GM19351 (cell line): ENCODE data around the gene ZNF79.

Source experiments
- ATAC-seq: cut with Tn5 transposase; IDR thresholded peaks from one replicate; pipeline ENCODE4 v1.9.1; 2021; ENCODE audit warnings: mild to moderate bottlenecking, moderate library complexity; ENCODE audit not compliant: unreplicated experiment

Gene ZNF79

GRCh38 chr9:127423934-127424675 is at the start of gene ZNF79:
Gene ZNF79 (plus strand): TSS chr9:127424382. CDS start chr9:127424788, 406 bp downstream.
- peak; percentile 80 for ATAC-seq

GRCh38 chr9:127380479-127380878 is 43.7 kb upstream of the ZNF79 start:
- no peak for ATAC-seq

- ATAC-seq = no peak
Measured at GRCh38 chr9:127382541-127382940, 41.6 kb upstream of the ZNF79 start.

GRCh38 chr9:127384016-127384730 is 40.0 kb upstream of the ZNF79 start:
- ATAC-seq = no peak

- no peak for ATAC-seq
Measured at GRCh38 chr9:127384901-127385300, 39.3 kb upstream of the ZNF79 start.

GRCh38 chr9:127386249-127386648 is 37.9 kb upstream of the ZNF79 start:
- no peak for ATAC-seq

DNA sequence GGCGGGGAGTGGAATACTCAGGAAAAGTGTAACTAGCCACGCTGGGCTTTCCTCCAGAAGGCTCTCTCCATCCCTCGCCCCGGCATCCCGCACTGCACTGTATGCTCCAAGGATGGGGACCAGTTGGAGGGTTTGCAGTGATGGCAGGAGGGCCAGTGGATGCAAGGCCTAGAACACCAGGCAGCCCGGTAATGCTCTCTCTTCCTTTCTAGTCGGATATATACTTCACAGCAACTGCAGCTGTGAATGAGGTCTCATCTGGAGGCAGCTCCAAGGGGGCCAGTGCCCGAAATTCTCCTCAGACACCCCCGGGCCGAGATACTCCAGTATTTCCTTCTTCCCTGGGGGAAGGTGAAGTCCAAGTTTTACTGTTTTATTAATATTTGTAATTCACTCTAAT is 37.2 kb upstream of the ZNF79 start:
- ATAC-seq = no peak

DNA sequence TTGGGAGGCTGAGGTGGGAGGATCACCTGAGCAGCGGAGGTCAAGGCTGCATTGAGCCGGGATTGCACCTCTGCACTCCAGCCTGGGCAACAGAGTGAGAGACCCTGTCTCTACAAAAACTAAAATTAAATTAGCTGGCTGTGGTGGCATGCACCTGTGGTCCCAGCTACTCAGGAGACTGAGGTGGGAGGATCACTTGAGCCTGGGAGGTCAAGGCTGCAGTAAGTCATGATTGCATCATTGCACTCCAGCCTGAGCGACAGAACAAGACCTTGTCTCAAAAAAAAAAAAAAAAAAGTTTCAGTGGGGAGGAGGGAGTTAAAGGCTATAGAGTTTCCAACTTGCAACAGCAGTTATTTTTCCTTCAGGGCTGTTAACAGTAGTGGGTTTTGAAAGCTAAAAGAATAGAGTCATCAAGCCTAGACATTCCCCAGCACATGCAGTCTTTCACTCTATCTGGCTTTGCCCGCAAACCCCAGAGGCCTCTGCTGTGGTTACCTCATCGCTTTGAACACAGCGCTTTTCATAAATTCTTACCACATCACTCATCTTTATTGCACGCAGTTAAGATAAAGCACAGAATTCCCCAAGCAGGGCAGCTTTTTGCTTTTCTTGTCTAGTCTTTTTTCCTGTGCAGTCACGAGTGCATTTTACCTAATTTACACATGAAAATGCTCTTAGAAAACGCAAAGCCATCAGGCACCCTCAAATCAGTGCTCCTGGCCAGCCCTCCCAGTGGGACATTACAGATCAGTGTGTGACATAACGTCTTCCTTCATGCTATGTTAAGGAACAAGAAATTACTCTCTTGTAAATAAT is 35.9 kb upstream of the ZNF79 start:
- peak; percentile 91 for ATAC-seq

- no peak for ATAC-seq
Measured at GRCh38 chr9:127388856-127389238, 35.3 kb upstream of the ZNF79 start.

DNA sequence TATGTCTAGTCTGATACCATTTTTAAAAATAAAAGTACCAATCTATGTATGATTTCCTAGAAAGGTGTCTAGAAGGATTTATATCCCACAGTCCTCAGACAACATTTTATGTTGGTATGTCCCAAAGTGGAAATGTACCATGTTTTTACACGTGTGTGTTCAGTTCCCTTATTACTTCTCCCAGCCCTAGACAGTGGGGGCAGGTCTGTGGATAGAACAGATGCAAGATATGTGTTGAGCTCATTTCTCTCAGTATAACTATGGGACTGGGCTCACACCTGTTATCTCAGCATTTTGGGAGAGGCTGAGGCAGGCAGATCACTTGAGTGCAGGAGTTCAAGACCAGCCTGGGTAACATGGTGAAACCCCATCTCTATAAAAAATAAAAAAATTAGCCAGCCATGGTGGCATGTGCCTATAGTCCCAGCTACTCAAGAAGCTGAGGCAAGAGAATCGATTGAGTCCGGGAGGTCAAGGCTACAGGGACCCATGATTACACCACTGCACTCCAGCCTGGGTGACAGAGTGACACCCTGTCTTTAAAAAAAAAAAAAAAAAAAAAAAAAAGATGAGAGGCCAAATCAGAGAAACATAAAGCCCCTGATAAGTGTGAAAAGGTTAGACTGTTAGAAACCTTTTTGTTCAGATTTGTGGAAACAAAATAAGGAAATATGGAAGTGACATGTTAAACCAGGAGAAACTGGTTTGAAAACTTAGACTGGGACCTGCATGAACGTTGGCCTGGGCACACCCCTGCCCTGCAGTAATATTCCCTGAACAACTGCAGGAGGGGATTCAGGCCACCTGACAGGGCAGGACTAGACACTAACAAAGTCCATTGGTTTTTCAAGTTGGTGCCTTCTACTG is 34.6 kb upstream of the ZNF79 start:
- no peak for ATAC-seq

DNA sequence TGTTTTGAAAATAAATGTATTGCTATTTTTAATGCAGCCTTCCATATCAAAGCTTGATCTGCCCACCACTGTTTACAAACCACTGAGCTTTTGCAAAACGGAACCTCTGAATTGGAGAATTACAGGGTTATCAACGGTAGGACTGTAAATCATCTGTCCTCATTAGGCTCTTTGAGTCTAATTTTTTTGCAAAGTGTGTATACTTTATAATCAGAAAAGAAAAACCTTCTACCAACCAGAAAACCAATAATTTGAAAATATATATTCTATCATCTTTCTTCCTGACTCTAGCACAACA is 34.0 kb upstream of the ZNF79 start:
- ATAC-seq = no peak

DNA sequence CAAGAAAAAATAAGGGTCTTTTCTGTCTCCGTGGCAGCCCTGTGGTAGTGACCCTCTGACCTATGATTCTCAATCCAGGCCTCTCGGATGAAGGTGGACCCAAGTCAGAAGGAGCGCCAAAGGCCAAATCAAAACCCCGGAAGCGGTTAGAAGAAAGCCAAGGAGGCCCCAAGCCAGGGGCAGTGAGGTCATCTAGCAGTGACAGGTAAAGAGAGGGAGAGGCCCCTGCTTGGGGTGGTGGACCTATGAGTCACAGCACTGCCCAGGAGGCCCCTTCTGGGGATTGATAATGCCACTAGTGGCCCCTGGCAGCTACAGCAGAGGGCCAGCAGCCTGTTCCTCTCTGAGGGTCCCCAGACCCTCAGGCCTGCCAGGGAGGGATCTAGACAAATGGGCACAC is 33.6 kb upstream of the ZNF79 start:
- ATAC-seq = no peak

DNA sequence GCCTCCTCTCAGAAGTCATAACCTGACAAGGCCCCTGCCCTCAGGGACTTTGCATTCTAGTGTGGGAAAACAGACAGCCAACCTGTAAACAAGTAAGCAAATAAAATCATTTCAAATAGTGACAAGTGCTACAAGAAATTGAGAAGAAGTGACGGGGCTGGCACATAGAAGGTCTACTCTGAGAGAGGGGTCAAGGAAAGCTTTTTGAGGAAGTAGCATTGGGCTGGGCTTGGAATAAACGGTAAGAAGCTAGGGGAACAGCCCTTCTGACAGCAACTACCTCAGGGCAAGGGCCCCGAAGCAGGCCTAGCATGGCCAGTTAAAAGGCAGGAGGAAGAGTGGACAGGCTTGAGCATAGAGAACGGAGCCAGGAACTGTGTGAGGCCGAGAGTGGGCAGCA is 32.0 kb upstream of the ZNF79 start:
- ATAC-seq = no peak

- ATAC-seq = no peak
Measured at GRCh38 chr9:127392976-127393375, 31.2 kb upstream of the ZNF79 start.

- no peak for ATAC-seq
Measured at GRCh38 chr9:127393645-127394044, 30.5 kb upstream of the ZNF79 start.

DNA sequence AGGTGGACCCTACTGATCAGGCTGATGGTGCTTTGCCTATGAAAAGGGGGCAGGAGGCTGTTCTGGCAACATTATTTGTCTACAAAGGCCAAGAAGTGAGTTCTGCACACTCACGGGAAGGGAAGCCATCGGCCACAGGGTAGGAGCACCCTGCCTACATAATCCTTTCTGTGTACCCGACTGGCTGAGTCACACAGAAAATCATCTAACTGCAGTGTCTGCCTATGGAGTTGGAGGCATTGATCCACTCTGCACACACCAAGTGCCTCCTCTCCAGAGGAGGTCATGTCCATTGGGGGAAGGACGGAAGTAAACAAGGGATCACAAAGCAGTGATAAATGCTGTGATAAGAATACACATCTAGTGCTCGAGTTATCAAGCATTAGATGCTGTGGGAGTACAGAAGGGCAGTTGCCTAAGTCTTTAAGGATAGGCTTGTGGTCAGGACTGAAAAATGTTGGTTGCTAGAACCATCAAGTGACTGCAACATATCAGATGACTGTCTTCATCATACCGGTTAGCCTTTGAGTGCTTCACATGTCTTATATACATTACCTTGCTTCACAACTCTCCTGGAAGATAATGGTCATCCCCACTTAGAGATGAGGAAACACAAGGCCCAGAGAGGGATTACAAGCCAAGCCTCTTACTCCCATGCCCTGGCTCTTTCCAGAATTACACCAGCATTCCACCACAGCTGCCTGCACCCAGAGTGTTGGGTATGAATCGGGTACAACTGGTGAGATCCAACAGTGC is 28.5 kb upstream of the ZNF79 start:
- no peak for ATAC-seq

- no peak for ATAC-seq
Measured at GRCh38 chr9:127396253-127396807, 27.9 kb upstream of the ZNF79 start.

DNA sequence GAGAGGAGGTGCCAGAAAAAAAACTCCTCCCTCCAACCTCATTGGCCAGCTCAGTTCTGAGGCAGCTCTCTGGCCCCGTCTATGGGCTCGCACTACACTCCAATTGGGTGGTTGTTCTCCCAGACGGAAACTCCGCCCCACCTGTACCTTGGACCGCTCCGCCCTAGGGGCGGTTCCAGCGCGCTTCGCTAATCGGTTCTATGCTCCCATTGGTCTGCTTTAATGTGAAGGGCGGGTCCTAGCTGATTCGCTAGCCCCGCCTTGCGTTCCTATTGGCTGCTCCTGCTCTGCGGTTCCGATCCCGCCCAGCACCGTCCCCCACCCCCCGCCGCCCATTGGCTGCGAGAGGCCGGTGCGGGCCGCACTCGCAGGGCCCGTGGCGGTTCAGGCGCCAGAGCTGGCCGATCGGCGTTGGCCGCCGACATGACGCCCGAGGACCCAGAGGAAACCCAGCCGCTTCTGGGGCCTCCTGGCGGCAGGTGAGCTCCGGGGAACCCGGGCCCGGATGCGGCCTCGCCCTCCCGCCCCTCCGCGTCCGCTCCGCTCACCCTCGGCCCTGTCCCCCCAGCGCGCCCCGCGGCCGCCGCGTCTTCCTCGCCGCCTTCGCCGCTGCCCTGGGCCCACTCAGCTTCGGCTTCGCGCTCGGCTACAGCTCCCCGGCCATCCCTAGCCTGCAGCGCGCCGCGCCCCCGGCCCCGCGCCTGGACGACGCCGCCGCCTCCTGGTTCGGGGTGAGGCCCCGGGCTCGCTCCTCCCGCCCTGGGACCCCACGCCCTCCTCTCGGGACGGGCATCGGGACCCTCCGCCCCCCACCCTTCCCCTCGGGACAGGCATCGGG is 27.2 kb upstream of the ZNF79 start, which contains the start of gene SLC2A8:
SLC2A8 (plus strand) TSS at position 362 of the 838 bp plus-strand sequence; CDS start at position 424, 62 bp downstream.
- peak; percentile 94 for ATAC-seq
